Upper lobe of left lung (tissue), 6 donors: ENCODE measurements around the gene VSX2. TPM values are rescaled to one million over a fixed set of nuclear protein-coding genes. Genes with fewer than 3 reads are reported as not detected.
A peak's percentile ranks its signal among the peaks of the same experiment; 100 is the strongest.

Experiments
- ATAC-seq, 2 donors: fragments of 200-7000 bp; cut with Tn5 transposase; one replicate each; pipeline ENCODE4 v1.9.1; 2022; ENCODE audit warnings: mild to moderate bottlenecking in 2 of 2, moderate library complexity in 2 of 2; ENCODE audit not compliant: low FRiP score in 2 of 2
- DNase-seq, 2 donors: peaks; one replicate each; pipeline ENCODE4 v3.0.0-alpha.2; 2019 to 2020
- H3K27ac ChIP-seq, 4 donors: fragments of 200-600 bp; sonication (generic); one replicate each; pipeline ENCODE4 v1.5.1; 2016 to 2019
- H3K27me3 ChIP-seq, 4 donors: fragments of 200-600 bp; sonication (generic); one replicate each; pipeline ENCODE4 v1.5.1; 2017 to 2019
- H3K36me3 ChIP-seq, 4 donors: fragments of 200-600 bp; sonication (generic); one replicate each; pipeline ENCODE4 v1.5.1; 2016 to 2019
- H3K4me1 ChIP-seq, 4 donors: fragments of 200-600 bp; sonication (generic); one replicate each; pipeline ENCODE4 v1.5.1; 2018 to 2019
- H3K4me3 ChIP-seq, 4 donors: fragments of 200-600 bp; sonication (generic); one replicate each; pipeline ENCODE4 v1.5.1; 2017 to 2019; ENCODE audit warnings: mild to moderate bottlenecking in 2 of 4, moderate library complexity in 1 of 4
- H3K9me3 ChIP-seq, 4 donors: fragments of 200-600 bp; sonication (generic); one replicate each; pipeline ENCODE4 v1.5.1; 2018 to 2019
- CTCF ChIP-seq, 6 experiments: fragments of 450-650 bp in 4 of 6; fragments of 200-600 bp in 2 of 6; sonication (generic) in 2 of 6; IDR thresholded peaks; one replicate each; pipeline ENCODE4 v1.5.1; 2016 to 2019; ENCODE audit warnings: antibody characterized with exemption in 6 of 6
- EP300 ChIP-seq, 4 donors: sonication (generic); formaldehyde crosslinking; IDR thresholded peaks; one replicate each; pipeline ENCODE4 v1.5.1; 2017; ENCODE audit warnings: antibody characterized with exemption in 4 of 4, control low read depth in 2 of 4
- POLR2A ChIP-seq, 4 donors: fragments of 450-650 bp; IDR thresholded peaks; one replicate each; pipeline ENCODE4 v1.5.1; 2016 to 2017; ENCODE audit warnings: antibody characterized with exemption in 4 of 4, mild to moderate bottlenecking in 2 of 4
- POLR2AphosphoS5 ChIP-seq, 2 donors: sonication (generic); formaldehyde crosslinking; IDR thresholded peaks; one replicate each; pipeline ENCODE4 v1.5.1; 2017; ENCODE audit warnings: antibody characterized with exemption in 2 of 2
- WGBS, 2 donors: methylation state at CpG; one replicate each; pipeline ENCODE4 v1.1.5; 2017 to 2018; 5-methylcytosine and 5-hydroxymethylcytosine counted together
- total RNA-seq, 6 donors: library from RNA; depleted of rRNA in 4 of 6; stranded (reverse); fragments of >200 nt in 4 of 6; gene quantifications; one replicate each; pipeline versions ENCODE4 v1.1.0 to v1.2.1, GENCODE V29; 2016 to 2021
- donor health status: DM: no; HTN: no; CAD: no; lungs with moderate emphysema.
- donor health status: DM: no; HTN: yes; CAD: no; lungs with severe emphysema.

The VSX2 gene
- total RNA-seq, 6 donors from 2014 or later: 0.30 TPM; not detected in 5

- no peaks in the 10 kb centered on the region for H3K36me3 ChIP-seq
- H3K27ac ChIP-seq: no peak overlapping the region
- H3K4me1 ChIP-seq: peaks cover 19 to 32% (median 25%) of the 10 kb centered on the region in 4 donors
- ATAC-seq (peak in 1 of 2 donors; percentile 62), DNase-seq (peak in 1 of 2 donors; percentile 85)
- WGBS, 2 donors: 7 to 10% methylated on average over 43 to 70 of the region's 80 CpGs
- H3K27me3 ChIP-seq: peaks cover 0 to 52% (median 36%) of the 10 kb centered on the region in 4 donors
- no peaks in the 10 kb centered on the region for H3K9me3 ChIP-seq
- TF ChIP-seq CTCF (IDR thresholded peaks at IDR 0.05) (no peak), POLR2AphosphoS5 (IDR thresholded peaks at IDR 0.05) (no peak), EP300 (IDR thresholded peaks at IDR 0.05) (no peak)
- H3K4me3 ChIP-seq: peak overlapping the region in 3 of 4 donors; percentile 13 to 33 (median 33)
Measured at GRCh38 chr14:74240794-74241651, 1.8 kb downstream of the VSX2 start.

- peaks cover 19 to 32% (median 25%) of the 10 kb centered on the region in 4 donors for H3K4me1 ChIP-seq
- TF ChIP-seq POLR2A (IDR thresholded peaks at IDR 0.05): no peak
- no peak for TF ChIP-seq POLR2AphosphoS5 (IDR thresholded peaks at IDR 0.05)
- no peak for TF ChIP-seq EP300 (IDR thresholded peaks at IDR 0.05)
- TF ChIP-seq CTCF (IDR thresholded peaks at IDR 0.05): no peak
- no peaks in the 10 kb centered on the region for H3K9me3 ChIP-seq
- H3K4me3 ChIP-seq: no peak overlapping the region
- H3K27me3 ChIP-seq: peaks cover 0 to 52% (median 36%) of the 10 kb centered on the region in 4 donors
- 10 to 13% methylated on average over 14 of the region's 14 CpGs for WGBS, 2 donors
- no peak overlapping the region for H3K27ac ChIP-seq
- ATAC-seq (no peak), DNase-seq (no peak)
- no peaks in the 10 kb centered on the region for H3K36me3 ChIP-seq
Measured at GRCh38 chr14:74241652-74242017, 2.4 kb downstream of the VSX2 start.

GRCh38 chr14:74242021-74242779, 3.0 kb downstream of the VSX2 start:
- Histone ChIP-seq H3K4me3 (no peak overlapping the region), H3K4me1 (peaks cover 19 to 32% (median 25%) of the 10 kb centered on the region in 4 donors), H3K36me3 (no peaks in the 10 kb centered on the region), H3K9me3 (no peaks in the 10 kb centered on the region), H3K27ac (no peak overlapping the region), H3K27me3 (peaks cover 0 to 52% (median 36%) of the 10 kb centered on the region in 4 donors)
- no peak for TF ChIP-seq POLR2A (IDR thresholded peaks at IDR 0.05)
- TF ChIP-seq POLR2AphosphoS5 (IDR thresholded peaks at IDR 0.05): no peak
- ATAC-seq (no peak), DNase-seq (no peak)
- WGBS, 2 donors: 15% methylated on average over 26 to 28 of the region's 28 CpGs

GRCh38 chr14:74242780-74243042, 3.5 kb downstream of the VSX2 start:
- Histone ChIP-seq H3K9me3 (no peaks in the 10 kb centered on the region), H3K4me1 (peaks cover 19 to 32% (median 25%) of the 10 kb centered on the region in 4 donors), H3K27ac (no peak overlapping the region), H3K4me3 (no peak overlapping the region), H3K36me3 (no peaks in the 10 kb centered on the region), H3K27me3 (peaks cover 0 to 52% (median 36%) of the 10 kb centered on the region in 4 donors)
- DNase-seq: no peak
- TF ChIP-seq POLR2AphosphoS5 (IDR thresholded peaks at IDR 0.05) (no peak), CTCF (IDR thresholded peaks at IDR 0.05) (no peak), EP300 (IDR thresholded peaks at IDR 0.05) (no peak), POLR2A (IDR thresholded peaks at IDR 0.05) (no peak)
- ATAC-seq: no peak
- WGBS, 2 donors: 32 to 45% methylated on average over 4 of the region's 4 CpGs

GRCh38 chr14:74243051-74243450, 3.8 kb downstream of the VSX2 start:
- peaks cover 0 to 52% (median 34%) of the 10 kb centered on the region in 4 donors for H3K27me3 ChIP-seq
- 17 to 22% methylated on average over 5 of the region's 5 CpGs for WGBS, 2 donors
- DNase-seq (no peak), ATAC-seq (no peak)
- no peak overlapping the region for H3K27ac ChIP-seq
- H3K4me3 ChIP-seq: no peak overlapping the region
- peaks cover 19 to 32% (median 25%) of the 10 kb centered on the region in 4 donors for H3K4me1 ChIP-seq
- H3K9me3 ChIP-seq: no peaks in the 10 kb centered on the region
- TF ChIP-seq POLR2AphosphoS5 (IDR thresholded peaks at IDR 0.05): no peak
- TF ChIP-seq POLR2A (IDR thresholded peaks at IDR 0.05): no peak
- TF ChIP-seq CTCF (IDR thresholded peaks at IDR 0.05): no peak
- TF ChIP-seq EP300 (IDR thresholded peaks at IDR 0.05): no peak
- H3K36me3 ChIP-seq: no peaks in the 10 kb centered on the region
